Measurements from ENCODE around the gene SGO2. TPM values are rescaled to one million over a fixed set of nuclear protein-coding genes. Genes with fewer than 3 reads are reported as not detected.

Gene SGO2
- total RNA-seq (1 to 10 TPM; 4.4 to 4.8 TPM), polyA plus RNA-seq (1 to 10 TPM; 1.7 to 2.5 TPM)

DNA sequence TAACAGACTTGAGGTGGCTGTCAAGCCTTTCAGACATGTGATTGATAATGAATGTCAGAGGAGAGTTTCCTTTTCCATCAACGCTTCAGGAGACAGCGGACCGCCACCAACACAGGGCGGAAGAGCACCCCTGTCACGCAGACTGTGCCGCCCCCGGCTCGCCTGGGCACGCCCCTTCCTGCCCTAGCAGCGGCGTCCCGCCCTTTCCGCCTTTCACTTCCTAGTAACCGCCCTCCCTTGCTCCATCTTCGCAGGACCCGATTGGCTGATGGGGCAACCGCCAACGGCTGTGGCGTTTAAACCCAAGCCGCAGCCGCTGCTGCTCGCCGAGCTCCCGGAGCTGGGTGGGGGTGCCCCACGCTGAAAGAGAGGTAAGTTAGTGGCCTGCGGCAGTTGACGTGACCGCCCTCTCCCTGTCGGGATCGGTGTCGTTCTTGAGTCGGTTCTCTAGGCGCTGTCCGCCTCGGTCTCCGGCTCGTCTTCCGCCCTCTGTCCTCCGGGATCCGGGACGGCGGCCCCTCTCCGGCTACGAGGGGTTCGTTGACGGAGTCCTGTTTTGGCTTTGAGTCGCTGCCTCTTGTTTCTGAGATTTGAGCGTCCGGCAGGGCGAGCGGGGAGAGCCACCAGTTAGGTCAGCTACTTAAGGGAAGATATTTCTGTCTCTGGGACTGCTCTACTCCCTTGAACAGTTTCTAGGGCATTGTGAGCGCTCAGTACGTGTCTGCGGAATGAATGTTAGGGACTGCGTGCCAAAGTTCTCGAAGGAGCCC lies at the start of gene SGO2:
SGO2 (plus strand) TSS at position 326 of the 770 bp plus-strand sequence. CDS start 6,769 bp downstream, outside the sequence.
- CTCF ChIA-PET (ENCODE audit: partially characterized antibody): interaction anchor here (1.0 to 3.5 kb wide), 5 partner anchors 10 to 187 kb away, joined by 3 to 20 read pairs (median 3); partner anchors contain the start of gene KCTD18
- Mint-ChIP-seq H3K9me3 (peaks cover 0 to 1% (median 0%) of the 10 kb centered on the region in 8 donors), H3K27ac (peak within 1 kb of the TSS; percentile 83 to 93 (median 85)), H3K36me3 (peaks cover 0 to 2% of the 10 kb centered on the region in 2 donors), H3K4me1 (peaks cover 6 to 15% (median 12%) of the 10 kb centered on the region in 4 donors), H3K27me3 (no peaks in the 10 kb centered on the region), H3K4me3 (peak within 1 kb of the TSS; percentile 91 to 97 (median 93))
- no peaks in the 10 kb centered on the region for H3K9me3 ChIP-seq (ENCODE audit: control insufficient read depth in 1 of 2, low read length in 2 of 2)
- peak; percentile 93 to 97 (median 95) for DNase-seq
- H3K36me3 ChIP-seq (ENCODE audit: insufficient read depth, low read length): no peaks in the 10 kb centered on the region
- peak within 1 kb of the TSS; percentile 55 for H3K27ac ChIP-seq (ENCODE audit: low read depth, low read length)
- H3K27me3 ChIP-seq (ENCODE audit: insufficient read depth, low read length): no peaks in the 10 kb centered on the region
- POLR2A ChIA-PET (ENCODE audit: partially characterized antibody): interaction anchor here (0.6 to 2.3 kb wide), 12 partner anchors 10 to 188 kb away, joined by 3 to 20 read pairs (median 4); partner anchors contain the start of gene KCTD18
- peaks cover 14% of the 10 kb centered on the region for H3K4me1 ChIP-seq (ENCODE audit: insufficient read depth, low read length)
- H3K4me3 ChIP-seq (ENCODE audit: low read length in 2 of 2): peak within 1 kb of the TSS; percentile 82 to 98
- intact Hi-C loops (cut with micrococcal nuclease): loop anchor here (1.0 to 5.0 kb wide), 6 partner anchors 16 to 1256 kb away; partner anchors contain the start of genes ALS2, BZW1, KCTD18 and ORC2

GRCh38 chr2:200476836-200477235 lies 49.2 kb upstream of the SGO2 start:
- Histone ChIP-seq H3K4me1 (ENCODE audit: insufficient read depth, low read length) (no peaks in the 10 kb centered on the region), H3K36me3 (ENCODE audit: insufficient read depth, low read length) (no peaks in the 10 kb centered on the region), H3K27ac (ENCODE audit: low read depth, low read length) (no peak overlapping the region), H3K4me3 (ENCODE audit: low read length in 2 of 2) (no peak overlapping the region), H3K9me3 (ENCODE audit: control insufficient read depth in 1 of 2, low read length in 2 of 2) (no peaks in the 10 kb centered on the region), H3K27me3 (ENCODE audit: insufficient read depth, low read length) (no peaks in the 10 kb centered on the region)
- POLR2A ChIA-PET (ENCODE audit: partially characterized antibody): no interaction called here
- Mint-ChIP-seq H3K36me3 (peaks cover 2 to 4% of the 10 kb centered on the region in 2 donors), H3K27me3 (no peaks in the 10 kb centered on the region), H3K27ac (peak overlapping the region in 1 of 7 donors; percentile 71), H3K9me3 (no peaks in the 10 kb centered on the region), H3K4me3 (peak overlapping the region in 1 of 8 donors; percentile 42), H3K4me1 (peaks cover 0 to 3% (median 1%) of the 10 kb centered on the region in 4 donors)
- intact Hi-C loops (cut with micrococcal nuclease): no loop called here
- CTCF ChIA-PET (ENCODE audit: partially characterized antibody): interaction anchor here (1.0 to 2.3 kb wide), 7 partner anchors 9 to 503 kb away, joined by 3 to 8 read pairs (median 5); no protein-coding TSS in a partner anchor
- DNase-seq: no peak

DNA sequence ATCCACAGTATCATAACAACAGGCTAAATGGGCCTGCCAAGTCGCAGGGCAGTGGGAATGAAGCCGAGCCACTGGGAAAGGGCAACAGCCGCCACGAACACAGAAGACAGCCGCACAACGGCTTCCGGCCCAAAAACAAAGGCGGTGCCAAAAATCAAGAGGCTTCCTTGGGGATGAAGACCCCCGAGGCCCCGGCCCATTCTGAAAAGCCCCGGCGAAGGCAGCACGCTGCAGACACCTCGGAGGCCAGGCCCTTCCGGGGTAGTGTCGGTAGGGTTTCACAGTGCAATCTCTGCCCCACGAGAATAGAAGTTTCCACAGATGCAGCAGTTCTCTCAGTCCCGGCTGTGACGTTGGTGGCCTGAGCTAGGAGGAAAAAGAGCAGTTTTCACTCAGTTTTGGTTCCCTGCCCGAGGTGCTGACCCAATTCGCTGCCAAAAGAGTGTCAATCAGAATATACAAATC lies 48.3 kb upstream of the SGO2 start:
- peaks cover 0 to 3% (median 1%) of the 10 kb centered on the region in 4 donors for H3K4me1 Mint-ChIP-seq
- ChIA-PET POLR2A (ENCODE audit: partially characterized antibody) (no interaction called here), CTCF (ENCODE audit: partially characterized antibody) (interaction anchor here (0.7 to 7.7 kb wide), 5 partner anchors 112 to 616 kb away, joined by 3 to 74 read pairs (median 3); no protein-coding TSS in a partner anchor)
- H3K27ac ChIP-seq (ENCODE audit: low read depth, low read length): no peak overlapping the region
- H3K27me3 Mint-ChIP-seq: no peaks in the 10 kb centered on the region
- H3K4me1 ChIP-seq (ENCODE audit: insufficient read depth, low read length): no peaks in the 10 kb centered on the region
- no peaks in the 10 kb centered on the region for H3K9me3 Mint-ChIP-seq
- H3K4me3 ChIP-seq (ENCODE audit: low read length in 2 of 2): no peak overlapping the region
- peak overlapping the region in 1 of 8 donors; percentile 20 for H3K4me3 Mint-ChIP-seq
- no peaks in the 10 kb centered on the region for H3K27me3 ChIP-seq (ENCODE audit: insufficient read depth, low read length)
- no peaks in the 10 kb centered on the region for H3K36me3 ChIP-seq (ENCODE audit: insufficient read depth, low read length)
- DNase-seq: no peak
- no peak overlapping the region for H3K27ac Mint-ChIP-seq
- no peaks in the 10 kb centered on the region for H3K9me3 ChIP-seq (ENCODE audit: control insufficient read depth in 1 of 2, low read length in 2 of 2)
- intact Hi-C loops (cut with micrococcal nuclease): no loop called here
- H3K36me3 Mint-ChIP-seq: peaks cover 2 to 4% of the 10 kb centered on the region in 2 donors

DNA sequence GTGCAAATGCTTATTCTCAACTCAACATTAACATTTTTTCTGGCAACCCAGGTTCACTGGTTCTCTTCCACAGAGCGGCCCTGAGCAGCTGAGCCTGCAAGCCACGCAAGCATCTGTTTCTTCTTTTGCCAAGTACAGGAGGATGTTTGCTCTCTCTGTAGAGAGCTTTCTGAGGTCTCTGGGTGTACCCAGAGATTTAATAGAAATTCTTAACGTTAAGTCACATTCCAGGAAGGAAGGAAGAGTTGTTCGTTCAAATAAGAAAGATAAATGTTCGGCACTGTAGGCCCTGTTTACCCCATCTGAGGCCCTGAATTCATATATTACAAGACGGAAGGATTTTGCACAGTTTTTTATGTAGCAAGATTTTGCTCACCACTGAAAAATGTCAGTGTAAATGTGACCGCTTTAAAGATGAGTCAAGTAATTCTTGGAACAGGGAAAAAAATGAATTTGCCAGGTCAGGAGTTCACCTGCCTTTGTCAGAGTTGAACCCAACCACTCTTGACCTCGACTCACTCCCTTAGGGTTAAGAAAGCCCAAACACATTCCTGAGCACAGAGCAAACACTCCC lies 46.2 kb upstream of the SGO2 start:
- Histone ChIP-seq H3K27me3 (ENCODE audit: insufficient read depth, low read length) (no peaks in the 10 kb centered on the region), H3K4me1 (ENCODE audit: insufficient read depth, low read length) (no peaks in the 10 kb centered on the region), H3K27ac (ENCODE audit: low read depth, low read length) (no peak overlapping the region), H3K4me3 (ENCODE audit: low read length in 2 of 2) (no peak overlapping the region), H3K36me3 (ENCODE audit: insufficient read depth, low read length) (no peaks in the 10 kb centered on the region), H3K9me3 (ENCODE audit: control insufficient read depth in 1 of 2, low read length in 2 of 2) (no peaks in the 10 kb centered on the region)
- no peak overlapping the region for H3K4me3 Mint-ChIP-seq
- ChIA-PET POLR2A (ENCODE audit: partially characterized antibody) (no interaction called here), CTCF (ENCODE audit: partially characterized antibody) (interaction anchor here (0.7 to 7.7 kb wide), 9 partner anchors 10 to 698 kb away, joined by 3 to 87 read pairs (median 6); partner anchors contain the start of gene KCTD18)
- DNase-seq: no peak
- H3K4me1 Mint-ChIP-seq: peaks cover 0 to 5% (median 1%) of the 10 kb centered on the region in 4 donors
- no peaks in the 10 kb centered on the region for H3K27me3 Mint-ChIP-seq
- no peak overlapping the region for H3K27ac Mint-ChIP-seq
- intact Hi-C loops (cut with micrococcal nuclease): loop anchor here (5.0 kb wide), 1 partner anchor 387 kb away; no protein-coding TSS in a partner anchor
- H3K36me3 Mint-ChIP-seq: peaks cover 2 to 4% of the 10 kb centered on the region in 2 donors
- no peaks in the 10 kb centered on the region for H3K9me3 Mint-ChIP-seq

GRCh38 chr2:200482194-200482593 lies 43.8 kb upstream of the SGO2 start:
- no peaks in the 10 kb centered on the region for H3K27me3 ChIP-seq (ENCODE audit: insufficient read depth, low read length)
- DNase-seq: no peak
- CTCF ChIA-PET (ENCODE audit: partially characterized antibody): interaction anchor here (1.0 to 7.7 kb wide), 21 partner anchors 7 to 543 kb away, joined by 3 to 87 read pairs (median 5); partner anchors contain the start of gene KCTD18
- intact Hi-C loops (cut with micrococcal nuclease): loop anchor here (5.0 kb wide), 1 partner anchor 390 kb away; no protein-coding TSS in a partner anchor
- Mint-ChIP-seq H3K27ac (no peak overlapping the region), H3K36me3 (peaks cover 2 to 4% of the 10 kb centered on the region in 2 donors), H3K4me1 (peaks cover 0 to 5% (median 1%) of the 10 kb centered on the region in 4 donors), H3K27me3 (no peaks in the 10 kb centered on the region), H3K4me3 (no peak overlapping the region), H3K9me3 (no peaks in the 10 kb centered on the region)
- no peak overlapping the region for H3K27ac ChIP-seq (ENCODE audit: low read depth, low read length)
- POLR2A ChIA-PET (ENCODE audit: partially characterized antibody): interaction anchor here (1.4 to 2.0 kb wide), 2 partner anchors 11 to 14 kb away, joined by 4 to 6 read pairs; no protein-coding TSS in a partner anchor
- H3K4me3 ChIP-seq (ENCODE audit: low read length in 2 of 2): no peak overlapping the region
- no peaks in the 10 kb centered on the region for H3K9me3 ChIP-seq (ENCODE audit: control insufficient read depth in 1 of 2, low read length in 2 of 2)
- H3K4me1 ChIP-seq (ENCODE audit: insufficient read depth, low read length): no peaks in the 10 kb centered on the region
- H3K36me3 ChIP-seq (ENCODE audit: insufficient read depth, low read length): no peaks in the 10 kb centered on the region

DNA sequence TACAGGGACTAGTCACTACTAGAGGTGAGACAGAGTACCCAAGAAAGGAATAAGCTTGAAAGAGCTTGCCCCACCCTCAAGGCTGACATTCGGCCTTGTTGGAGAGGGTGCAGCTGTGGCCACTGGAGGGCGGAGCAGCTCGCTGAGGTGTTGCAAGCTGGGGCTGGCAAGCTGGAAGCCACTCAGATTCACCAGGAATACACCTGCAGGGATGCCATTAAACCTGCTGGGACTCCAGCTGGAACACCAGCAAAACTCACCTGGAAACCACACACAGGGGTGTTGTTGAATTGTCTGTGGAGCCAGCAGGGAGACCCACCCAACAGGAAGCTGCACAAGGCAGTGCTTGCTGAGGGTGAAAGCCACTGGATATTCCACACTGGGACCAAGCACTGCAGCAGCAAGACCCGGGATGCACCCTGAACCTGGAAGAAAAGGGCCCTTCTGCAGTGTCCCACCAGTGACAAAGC lies 42.2 kb upstream of the SGO2 start:
- peaks cover 0 to 5% (median 1%) of the 10 kb centered on the region in 4 donors for H3K4me1 Mint-ChIP-seq
- ChIA-PET CTCF (ENCODE audit: partially characterized antibody) (interaction anchor here (0.8 to 7.7 kb wide), 18 partner anchors 10 to 526 kb away, joined by 3 to 87 read pairs (median 5); no protein-coding TSS in a partner anchor), POLR2A (ENCODE audit: partially characterized antibody) (interaction anchor here (1.3 kb wide), 1 partner anchor 16 kb away, joined by 4 read pairs; no protein-coding TSS in a partner anchor)
- DNase-seq: no peak
- H3K4me3 ChIP-seq (ENCODE audit: low read length in 2 of 2): no peak overlapping the region
- no peaks in the 10 kb centered on the region for H3K9me3 Mint-ChIP-seq
- no peaks in the 10 kb centered on the region for H3K27me3 Mint-ChIP-seq
- H3K36me3 ChIP-seq (ENCODE audit: insufficient read depth, low read length): no peaks in the 10 kb centered on the region
- H3K4me1 ChIP-seq (ENCODE audit: insufficient read depth, low read length): no peaks in the 10 kb centered on the region
- no peak overlapping the region for H3K27ac Mint-ChIP-seq
- no peaks in the 10 kb centered on the region for H3K27me3 ChIP-seq (ENCODE audit: insufficient read depth, low read length)
- no peak overlapping the region for H3K4me3 Mint-ChIP-seq
- intact Hi-C loops (cut with micrococcal nuclease): loop anchor here (5.0 kb wide), 1 partner anchor 391 kb away; no protein-coding TSS in a partner anchor
- H3K36me3 Mint-ChIP-seq: peaks cover 0 to 7% of the 10 kb centered on the region in 2 donors
- H3K27ac ChIP-seq (ENCODE audit: low read depth, low read length): no peak overlapping the region
- no peaks in the 10 kb centered on the region for H3K9me3 ChIP-seq (ENCODE audit: control insufficient read depth in 1 of 2, low read length in 2 of 2)

Measured in CD4-positive, alpha-beta memory T cell (primary cell).